ENCODE data around the gene PAK5. TPM values are rescaled to one million over a fixed set of nuclear protein-coding genes. Genes with fewer than 3 reads are reported as not detected.

Gene PAK5
- total and polyA plus RNA-seq, 9 of the 15 experiments (the other 6 are each of a cell fraction or from before 2014, with no cell fraction given): not detected

DNA sequence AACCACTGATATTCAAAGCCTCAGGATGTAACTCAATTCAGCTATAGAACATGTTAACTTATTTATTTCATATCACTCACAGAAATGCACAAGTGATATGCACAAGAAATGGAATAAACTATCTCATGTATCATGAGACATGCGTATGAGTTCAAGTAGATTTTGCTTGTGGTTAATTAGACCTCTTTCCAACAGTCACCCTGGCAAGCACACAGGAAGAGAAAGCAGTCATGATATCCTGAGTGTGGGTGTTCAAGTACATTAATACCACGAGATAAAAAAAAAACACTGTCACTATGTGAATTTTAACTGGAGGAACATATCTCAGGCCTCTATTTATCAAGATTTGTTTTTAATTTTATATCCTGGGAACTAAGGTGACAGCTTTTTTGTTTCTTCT is 260.3 kb downstream of the PAK5 start:
- no peak overlapping the region for H3K4me3 ChIP-seq
- H3K27me3 ChIP-seq (ENCODE audit: control insufficient read depth in 2 of 2, insufficient read depth in 2 of 2, low read length in 2 of 2): no peaks in the 10 kb centered on the region
- no peaks in the 10 kb centered on the region for H4K20me1 ChIP-seq (replicated peaks; ENCODE audit: control insufficient read depth, insufficient read depth, low read length)
- H3K4me2 ChIP-seq (ENCODE audit: insufficient read depth, low read length): no peak overlapping the region
- H3K9me3 ChIP-seq (replicated peaks; ENCODE audit: control insufficient read depth, insufficient read depth, low read depth, low read length): no peaks in the 10 kb centered on the region
- 0% methylated on average over 2 of the region's 2 CpGs for WGBS (ENCODE audit: insufficient coverage, low coverage, missing lambda C conversion rate)
- H3K36me3 ChIP-seq (ENCODE audit: control insufficient read depth, insufficient read depth, low read length): no peaks in the 10 kb centered on the region
- no peak overlapping the region for H3K27ac ChIP-seq (ENCODE audit: extremely low read depth, low read depth, low read length)
- in situ Hi-C loops (cut with MboI): no loop called here
- CTCF ChIA-PET (ENCODE audit: low intra/inter-chr PET ratio): no interaction called here
- H3K79me2 ChIP-seq (ENCODE audit: control insufficient read depth, insufficient read depth, low read length): no peaks in the 10 kb centered on the region
- no TSS peak for BruUV-seq (replicated peaks)
- no peaks in the 10 kb centered on the region for H3K4me1 ChIP-seq (replicated peaks in 1 of 2; ENCODE audit: control insufficient read depth in 2 of 2, insufficient read depth in 2 of 2, low read length in 2 of 2)
- POLR2A ChIA-PET: no interaction called here
- TF ChIP-seq, protein P1, sequence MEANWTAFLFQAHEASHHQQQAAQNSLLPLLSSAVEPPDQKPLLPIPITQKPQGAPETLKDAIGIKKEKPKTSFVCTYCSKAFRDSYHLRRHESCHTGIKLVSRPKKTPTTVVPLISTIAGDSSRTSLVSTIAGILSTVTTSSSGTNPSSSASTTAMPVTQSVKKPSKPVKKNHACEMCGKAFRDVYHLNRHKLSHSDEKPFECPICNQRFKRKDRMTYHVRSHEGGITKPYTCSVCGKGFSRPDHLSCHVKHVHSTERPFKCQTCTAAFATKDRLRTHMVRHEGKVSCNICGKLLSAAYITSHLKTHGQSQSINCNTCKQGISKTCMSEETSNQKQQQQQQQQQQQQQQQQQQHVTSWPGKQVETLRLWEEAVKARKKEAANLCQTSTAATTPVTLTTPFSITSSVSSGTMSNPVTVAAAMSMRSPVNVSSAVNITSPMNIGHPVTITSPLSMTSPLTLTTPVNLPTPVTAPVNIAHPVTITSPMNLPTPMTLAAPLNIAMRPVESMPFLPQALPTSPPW (CRISPR knock-in tag; IDR thresholded peaks at IDR 0.05): no peak
- TF ChIP-seq, protein P2, sequence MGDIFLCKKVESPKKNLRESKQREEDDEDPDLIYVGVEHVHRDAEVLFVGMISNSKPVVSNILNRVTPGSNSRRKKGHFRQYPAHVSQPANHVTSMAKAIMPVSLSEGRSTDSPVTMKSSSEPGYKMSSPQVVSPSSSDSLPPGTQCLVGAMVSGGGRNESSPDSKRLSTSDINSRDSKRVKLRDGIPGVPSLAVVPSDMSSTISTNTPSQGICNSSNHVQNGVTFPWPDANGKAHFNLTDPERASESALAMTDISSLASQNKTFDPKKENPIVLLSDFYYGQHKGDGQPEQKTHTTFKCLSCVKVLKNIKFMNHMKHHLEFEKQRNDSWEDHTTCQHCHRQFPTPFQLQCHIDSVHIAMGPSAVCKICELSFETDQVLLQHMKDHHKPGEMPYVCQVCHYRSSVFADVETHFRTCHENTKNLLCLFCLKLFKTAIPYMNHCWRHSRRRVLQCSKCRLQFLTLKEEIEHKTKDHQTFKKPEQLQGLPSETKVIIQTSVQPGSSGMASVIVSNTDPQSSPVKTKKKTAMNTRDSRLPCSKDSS (IDR thresholded peaks at IDR 0.05; ENCODE audit: low read depth, partially characterized antibody): no peak
- TF ChIP-seq NONO (IDR thresholded peaks at IDR 0.05; ENCODE audit: low read depth in 2 of 2, low read length in 1 of 2): no peak
- TF ChIP-seq NFE2 (IDR thresholded peaks at IDR 0.05; ENCODE audit: low read depth): no peak
- TF ChIP-seq ZBTB9 (CRISPR knock-in tag; IDR thresholded peaks at IDR 0.05): no peak
- no peak for TF ChIP-seq HDAC1 (IDR thresholded peaks at IDR 0.05)
- TF ChIP-seq, protein P3, sequence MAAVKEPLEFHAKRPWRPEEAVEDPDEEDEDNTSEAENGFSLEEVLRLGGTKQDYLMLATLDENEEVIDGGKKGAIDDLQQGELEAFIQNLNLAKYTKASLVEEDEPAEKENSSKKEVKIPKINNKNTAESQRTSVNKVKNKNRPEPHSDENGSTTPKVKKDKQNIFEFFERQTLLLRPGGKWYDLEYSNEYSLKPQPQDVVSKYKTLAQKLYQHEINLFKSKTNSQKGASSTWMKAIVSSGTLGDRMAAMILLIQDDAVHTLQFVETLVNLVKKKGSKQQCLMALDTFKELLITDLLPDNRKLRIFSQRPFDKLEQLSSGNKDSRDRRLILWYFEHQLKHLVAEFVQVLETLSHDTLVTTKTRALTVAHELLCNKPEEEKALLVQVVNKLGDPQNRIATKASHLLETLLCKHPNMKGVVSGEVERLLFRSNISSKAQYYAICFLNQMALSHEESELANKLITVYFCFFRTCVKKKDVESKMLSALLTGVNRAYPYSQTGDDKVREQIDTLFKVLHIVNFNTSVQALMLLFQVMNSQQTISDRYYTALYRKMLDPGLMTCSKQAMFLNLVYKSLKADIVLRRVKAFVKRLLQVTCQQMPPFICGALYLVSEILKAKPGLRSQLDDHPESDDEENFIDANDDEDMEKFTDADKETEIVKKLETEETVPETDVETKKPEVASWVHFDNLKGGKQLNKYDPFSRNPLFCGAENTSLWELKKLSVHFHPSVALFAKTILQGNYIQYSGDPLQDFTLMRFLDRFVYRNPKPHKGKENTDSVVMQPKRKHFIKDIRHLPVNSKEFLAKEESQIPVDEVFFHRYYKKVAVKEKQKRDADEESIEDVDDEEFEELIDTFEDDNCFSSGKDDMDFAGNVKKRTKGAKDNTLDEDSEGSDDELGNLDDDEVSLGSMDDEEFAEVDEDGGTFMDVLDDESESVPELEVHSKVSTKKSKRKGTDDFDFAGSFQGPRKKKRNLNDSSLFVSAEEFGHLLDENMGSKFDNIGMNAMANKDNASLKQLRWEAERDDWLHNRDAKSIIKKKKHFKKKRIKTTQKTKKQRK (IDR thresholded peaks at IDR 0.05; ENCODE audit: borderline replicate concordance, low read depth, low read length): no peak
- no peak for TF ChIP-seq SIX5 (IDR thresholded peaks at IDR 0.05; ENCODE audit: borderline replicate concordance in 1 of 2, insufficient read depth in 1 of 2, low read depth in 1 of 2, low read length in 2 of 2)
- no peak for TF ChIP-seq HOMEZ (CRISPR knock-in tag; IDR thresholded peaks at IDR 0.05)
- no peak for TF ChIP-seq MECOM (CRISPR knock-in tag; IDR thresholded peaks at IDR 0.05)
- no peaks in the 10 kb centered on the region for H3K9me1 ChIP-seq (ENCODE audit: control insufficient read depth, insufficient read depth, low read length)
- no peak for FAIRE-seq
- intact Hi-C loops (cut with micrococcal nuclease): no loop called here
- no peak overlapping the region for H2AFZ ChIP-seq (ENCODE audit: low read depth, low read length)
- DNase-seq (ENCODE audit: extremely low read depth in 1 of 4, low spot score in 3 of 4): no peak
- no peak for ATAC-seq
- H3K9ac ChIP-seq (ENCODE audit: insufficient read depth in 1 of 2, low read depth in 2 of 2, low read length in 2 of 2): no peak overlapping the region
